Stimulated activated memory B cell treated with anti-CD40 and anti-IgM and Interleukin-4, amounts not matched to agents 10 μg/mL and 1 μg/mL and 100 μg/mL, for 72 hours (primary cell): Measurements from ENCODE around the gene FRRS1L.
A peak's percentile ranks its signal among the peaks of the same experiment; 100 is the strongest.

Experiments
- ATAC-seq: fragments of 150-1000 bp; cut with Tn5 transposase; 2 replicates; pipeline ENCODE4 v1.10.0; 2021
- H3K27ac Mint-ChIP-seq: one replicate; pipeline ENCODE4 v1.8.0; 2022; ENCODE audit warnings: mild to moderate bottlenecking, mixed read lengths
- H3K27me3 Mint-ChIP-seq: one replicate; pipeline ENCODE4 v1.8.0; 2022; ENCODE audit warnings: mixed read lengths
- H3K36me3 Mint-ChIP-seq: one replicate; pipeline ENCODE4 v1.8.0; 2022; ENCODE audit warnings: mixed read lengths
- H3K4me1 Mint-ChIP-seq: one replicate; pipeline ENCODE4 v1.8.0; 2022; ENCODE audit warnings: mixed read lengths
- H3K4me3 Mint-ChIP-seq: one replicate; pipeline ENCODE4 v1.8.0; 2022; ENCODE audit warnings: mild to moderate bottlenecking, moderate library complexity, mixed read lengths
- H3K9me3 Mint-ChIP-seq: one replicate; pipeline ENCODE4 v1.8.0; 2022; ENCODE audit warnings: mixed read lengths

Gene FRRS1L

DNA sequence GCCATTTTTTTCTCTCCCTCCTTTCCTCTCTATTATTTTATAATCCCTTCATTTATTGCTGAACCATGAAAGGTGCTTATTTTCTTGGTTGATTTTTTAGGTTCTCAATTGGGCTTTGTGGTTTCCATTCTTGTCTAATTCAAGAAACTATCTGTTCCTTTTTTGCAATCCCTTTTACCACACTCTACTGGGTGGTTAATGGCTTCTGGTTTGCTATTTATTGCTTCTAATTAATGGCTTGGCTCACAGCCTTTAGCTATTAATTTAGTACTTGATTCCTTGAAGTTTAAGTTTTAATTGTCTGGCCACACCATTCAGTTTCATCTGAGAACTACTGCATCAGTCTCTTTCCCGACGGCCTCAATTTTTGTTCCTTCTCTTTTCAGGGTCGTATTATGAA lies 5.6 kb downstream of the FRRS1L start:
- Mint-ChIP-seq H3K4me3 (no peak overlapping the region), H3K27me3 (peaks cover 40% of the 10 kb centered on the region)
- ATAC-seq: no peak

DNA sequence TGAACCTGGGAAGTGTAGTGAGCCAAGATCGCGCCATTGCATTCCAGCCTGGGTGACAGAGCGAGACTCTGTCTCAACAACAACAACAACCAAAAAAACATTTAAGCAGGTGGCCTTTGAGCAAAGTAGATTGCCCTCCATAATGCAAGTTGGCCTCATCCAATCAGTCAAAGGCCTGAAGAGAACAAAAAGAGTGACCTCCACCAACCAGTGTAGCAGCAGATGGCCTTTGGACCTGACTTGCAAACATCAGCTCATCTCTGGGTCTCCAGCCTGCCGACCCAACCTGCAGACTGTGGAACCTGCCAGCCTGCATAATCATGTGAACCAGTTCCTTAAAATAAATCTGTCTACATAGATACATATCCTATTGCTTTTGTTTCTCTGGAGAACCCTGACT lies 7.5 kb downstream of the FRRS1L start:
- Mint-ChIP-seq H3K9me3 (peaks cover under 1% of the 10 kb centered on the region), H3K4me3 (no peak overlapping the region), H3K36me3 (no peaks in the 10 kb centered on the region), H3K27ac (no peak overlapping the region), H3K27me3 (peaks cover 42% of the 10 kb centered on the region), H3K4me1 (peaks cover 7% of the 10 kb centered on the region)
- no peak for ATAC-seq

More for the DNA sequence above, 5.6 kb downstream of the FRRS1L start:
- H3K27ac Mint-ChIP-seq: no peak overlapping the region
- peaks cover 7% of the 10 kb centered on the region for H3K4me1 Mint-ChIP-seq
- no peaks in the 10 kb centered on the region for H3K36me3 Mint-ChIP-seq
- no peaks in the 10 kb centered on the region for H3K9me3 Mint-ChIP-seq

DNA sequence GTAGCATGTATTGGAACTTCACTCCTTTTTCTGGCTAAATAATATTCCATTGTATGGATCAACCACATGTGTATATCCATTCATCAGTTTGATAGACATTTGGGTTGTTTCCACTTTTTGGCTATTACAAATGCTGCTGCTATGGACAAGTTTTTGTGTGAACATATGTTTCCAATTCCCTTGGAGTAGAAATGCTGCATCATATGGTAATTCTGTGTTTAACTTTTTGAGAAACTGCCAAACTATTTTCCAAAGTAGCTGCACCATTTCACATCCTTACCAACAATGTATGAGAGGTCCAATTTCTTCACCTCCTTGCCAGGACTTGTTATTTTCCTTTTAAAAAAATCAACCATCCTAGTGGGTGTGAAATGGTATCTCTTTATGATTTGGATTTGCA lies 8.4 kb downstream of the FRRS1L start:
- H3K36me3 Mint-ChIP-seq: no peaks in the 10 kb centered on the region
- H3K27me3 Mint-ChIP-seq: peaks cover 35% of the 10 kb centered on the region
- no peaks in the 10 kb centered on the region for H3K4me1 Mint-ChIP-seq
- no peak overlapping the region for H3K27ac Mint-ChIP-seq
- H3K4me3 Mint-ChIP-seq: no peak overlapping the region
- peaks cover 10% of the 10 kb centered on the region for H3K9me3 Mint-ChIP-seq
- no peak for ATAC-seq

DNA sequence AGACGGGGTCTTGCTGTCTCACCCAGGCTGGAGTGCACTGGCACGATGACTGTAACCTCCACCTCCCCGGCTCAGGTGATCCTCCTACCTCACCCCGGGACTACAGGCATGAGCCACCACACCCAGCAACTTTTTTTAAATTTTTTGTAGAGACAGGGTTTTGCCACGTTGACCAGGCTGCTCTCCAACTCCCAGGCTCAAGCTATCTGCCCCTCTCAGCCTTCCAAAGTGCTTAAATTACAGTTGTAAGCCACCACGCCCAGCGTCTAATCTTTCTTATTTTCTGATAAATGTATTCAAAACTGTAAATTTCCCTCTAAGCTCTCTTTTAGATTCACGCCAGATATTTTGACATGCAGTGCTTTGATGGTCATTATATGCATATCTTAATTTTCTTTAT lies 10.3 kb downstream of the FRRS1L start:
- Mint-ChIP-seq H3K27ac (no peak overlapping the region), H3K4me3 (no peak overlapping the region), H3K9me3 (peaks cover 13% of the 10 kb centered on the region), H3K36me3 (no peaks in the 10 kb centered on the region), H3K27me3 (peaks cover 32% of the 10 kb centered on the region), H3K4me1 (no peaks in the 10 kb centered on the region)
- ATAC-seq: no peak

DNA sequence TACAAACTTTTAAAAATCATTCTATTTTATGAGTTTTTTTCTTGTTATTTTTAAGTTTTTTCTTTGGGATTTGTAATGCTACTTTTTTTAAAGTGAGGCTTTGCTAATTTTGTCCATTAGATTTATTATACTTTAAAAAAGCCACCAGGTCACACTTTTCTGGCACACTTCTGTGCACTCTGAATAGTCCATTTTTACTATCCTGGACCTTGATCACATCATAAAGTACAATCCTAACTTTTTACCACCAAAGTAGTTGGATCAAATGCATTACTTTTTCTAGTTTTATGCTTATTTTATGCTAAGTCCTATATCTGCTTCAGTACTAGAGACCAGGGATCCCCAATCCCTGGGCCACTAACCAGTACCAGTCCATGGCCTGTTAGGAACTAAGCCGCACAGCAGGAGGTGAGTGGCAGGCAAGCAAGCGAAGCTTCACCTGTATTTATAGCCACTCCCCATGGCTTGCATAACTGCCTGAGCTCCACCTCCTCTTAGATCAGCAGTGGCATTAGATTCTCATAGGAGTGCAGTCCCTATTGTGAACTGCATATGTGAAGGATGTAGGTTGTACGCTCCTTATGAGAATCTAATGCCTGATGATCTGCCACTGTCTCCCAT lies 16.0 kb downstream of the FRRS1L start:
- Mint-ChIP-seq H3K9me3 (peaks cover 14% of the 10 kb centered on the region), H3K4me3 (no peak overlapping the region), H3K4me1 (no peaks in the 10 kb centered on the region), H3K27ac (no peak overlapping the region), H3K36me3 (no peaks in the 10 kb centered on the region), H3K27me3 (peaks cover 9% of the 10 kb centered on the region)
- no peak for ATAC-seq

DNA sequence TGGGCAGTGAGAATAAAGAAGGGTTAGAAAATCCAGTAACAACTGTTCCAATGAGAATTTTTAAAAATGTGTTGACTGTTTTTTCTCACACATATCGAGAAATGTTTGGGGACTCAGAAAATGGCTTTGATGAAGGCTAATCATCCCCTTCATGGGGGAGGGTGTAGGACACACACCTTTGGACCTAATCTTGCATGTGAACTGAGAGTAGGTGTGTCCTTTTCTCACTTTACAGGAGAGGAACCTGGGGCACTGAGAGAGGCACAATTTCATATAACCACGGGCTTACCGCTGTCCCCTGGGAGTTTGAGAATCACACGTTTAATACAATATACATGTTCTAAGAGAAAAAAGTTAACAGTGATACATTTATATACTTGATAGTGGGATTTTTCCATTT lies 17.3 kb downstream of the FRRS1L start:
- H3K27ac Mint-ChIP-seq: no peak overlapping the region

DNA sequence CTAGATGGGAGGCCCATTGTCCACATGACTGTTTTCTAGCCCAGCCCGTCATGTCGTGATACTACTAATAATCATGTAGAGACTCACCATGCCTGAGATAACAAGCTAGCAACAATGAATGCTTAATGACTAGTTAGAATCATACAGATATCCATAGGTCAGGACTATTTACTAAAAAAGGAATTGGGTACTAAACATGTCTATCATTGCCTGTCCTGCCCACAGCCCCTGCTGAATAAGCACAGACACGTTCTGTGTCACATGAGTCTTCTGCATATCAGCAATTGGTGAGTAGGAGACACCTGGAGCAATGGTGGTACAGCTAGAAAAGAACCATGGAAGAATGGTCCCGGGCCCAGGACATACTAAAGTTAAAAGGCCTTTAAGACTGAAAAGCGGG lies 18.0 kb downstream of the FRRS1L start:
- Mint-ChIP-seq H3K27me3 (peaks cover 27% of the 10 kb centered on the region), H3K9me3 (peaks cover 8% of the 10 kb centered on the region), H3K36me3 (no peaks in the 10 kb centered on the region), H3K27ac (no peak overlapping the region), H3K4me1 (peaks cover 2% of the 10 kb centered on the region), H3K4me3 (no peak overlapping the region)
- no peak for ATAC-seq

More for the DNA sequence above, 17.3 kb downstream of the FRRS1L start:
- ATAC-seq: no peak
- Mint-ChIP-seq H3K4me3 (no peak overlapping the region), H3K36me3 (no peaks in the 10 kb centered on the region), H3K4me1 (no peaks in the 10 kb centered on the region), H3K27me3 (peaks cover 21% of the 10 kb centered on the region), H3K9me3 (peaks cover 14% of the 10 kb centered on the region)

DNA sequence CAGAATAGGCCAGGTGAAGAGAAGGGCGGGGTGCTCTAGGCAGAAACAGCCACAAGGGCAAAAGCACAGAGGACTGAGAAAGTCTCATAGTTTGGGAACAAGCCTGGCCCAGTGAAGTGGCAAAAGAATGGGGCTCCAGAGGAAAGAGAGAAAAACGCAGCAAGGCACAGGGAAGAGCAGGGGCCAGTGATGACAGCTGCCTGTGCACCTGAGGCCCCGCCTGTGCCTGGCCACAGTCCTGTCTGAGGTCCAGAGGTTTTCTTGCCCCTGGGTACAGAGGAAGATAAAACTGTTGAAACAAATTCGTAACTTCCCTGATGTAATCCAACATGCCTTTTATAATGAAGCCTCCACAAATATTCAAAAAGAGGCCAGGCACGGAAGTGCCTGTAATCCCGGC lies 22.0 kb downstream of the FRRS1L start:
- Mint-ChIP-seq H3K27me3 (peaks cover 31% of the 10 kb centered on the region), H3K27ac (no peak overlapping the region), H3K4me3 (no peak overlapping the region), H3K9me3 (no peaks in the 10 kb centered on the region), H3K36me3 (no peaks in the 10 kb centered on the region), H3K4me1 (peaks cover 5% of the 10 kb centered on the region)
- ATAC-seq: no peak

DNA sequence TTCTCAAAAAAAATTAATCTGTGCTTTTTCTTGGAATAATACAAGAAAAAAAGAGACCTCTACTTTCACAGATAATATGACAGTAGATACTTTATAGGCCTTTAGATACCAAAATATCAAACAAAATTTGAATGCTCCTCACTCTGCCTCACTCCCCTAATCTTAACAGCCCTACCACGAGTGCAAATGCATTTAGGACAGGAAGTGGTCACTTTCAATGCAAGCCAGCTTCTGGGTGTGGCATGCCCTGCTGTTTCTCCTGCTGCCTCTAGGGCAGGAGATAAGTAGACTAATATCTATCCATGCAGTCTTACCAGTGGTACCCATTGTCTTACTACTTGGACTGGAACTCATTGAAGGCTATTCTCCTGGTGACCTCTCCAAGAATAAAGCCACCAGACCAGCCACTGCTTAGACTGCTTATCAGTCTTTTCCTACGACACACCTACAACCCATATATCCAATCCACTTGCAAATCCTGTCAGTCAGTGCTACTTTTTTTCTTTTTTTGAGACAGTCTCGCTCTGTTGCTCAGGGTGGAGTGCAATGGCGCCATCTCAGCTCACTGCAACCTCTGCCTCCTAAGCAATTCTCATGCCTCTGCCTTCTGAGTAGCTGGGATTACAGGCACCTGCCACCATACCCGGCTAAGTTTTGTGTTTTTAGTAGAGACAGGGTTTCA lies 23.0 kb downstream of the FRRS1L start:
- no peaks in the 10 kb centered on the region for H3K36me3 Mint-ChIP-seq
- H3K4me1 Mint-ChIP-seq: peaks cover 5% of the 10 kb centered on the region
- no peak overlapping the region for H3K4me3 Mint-ChIP-seq
- H3K27ac Mint-ChIP-seq: no peak overlapping the region
- peaks cover 31% of the 10 kb centered on the region for H3K27me3 Mint-ChIP-seq
- peak; percentile 67 for ATAC-seq
- no peaks in the 10 kb centered on the region for H3K9me3 Mint-ChIP-seq

DNA sequence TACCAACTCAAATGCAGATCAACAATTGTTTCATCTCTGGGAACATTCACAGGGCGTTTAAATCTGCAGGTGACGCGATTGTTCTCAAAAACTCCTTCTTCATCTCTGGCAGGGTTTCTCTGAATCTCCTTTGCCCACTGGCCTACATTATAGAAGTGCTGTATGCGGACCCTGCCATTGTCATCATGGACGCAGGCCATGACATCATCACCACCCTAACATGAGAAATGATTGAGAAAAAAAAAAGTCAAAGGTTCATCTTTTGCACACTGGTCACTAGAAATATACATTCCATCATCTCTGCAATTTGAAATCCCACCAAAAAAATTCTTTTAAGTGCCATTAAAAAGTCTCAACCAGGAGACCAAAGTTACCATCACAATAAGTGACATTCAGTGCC lies 25.7 kb downstream of the FRRS1L start:
- Mint-ChIP-seq H3K4me1 (peaks cover 5% of the 10 kb centered on the region), H3K36me3 (no peaks in the 10 kb centered on the region), H3K27me3 (peaks cover 22% of the 10 kb centered on the region), H3K9me3 (no peaks in the 10 kb centered on the region), H3K4me3 (no peak overlapping the region), H3K27ac (no peak overlapping the region)
- no peak for ATAC-seq

DNA sequence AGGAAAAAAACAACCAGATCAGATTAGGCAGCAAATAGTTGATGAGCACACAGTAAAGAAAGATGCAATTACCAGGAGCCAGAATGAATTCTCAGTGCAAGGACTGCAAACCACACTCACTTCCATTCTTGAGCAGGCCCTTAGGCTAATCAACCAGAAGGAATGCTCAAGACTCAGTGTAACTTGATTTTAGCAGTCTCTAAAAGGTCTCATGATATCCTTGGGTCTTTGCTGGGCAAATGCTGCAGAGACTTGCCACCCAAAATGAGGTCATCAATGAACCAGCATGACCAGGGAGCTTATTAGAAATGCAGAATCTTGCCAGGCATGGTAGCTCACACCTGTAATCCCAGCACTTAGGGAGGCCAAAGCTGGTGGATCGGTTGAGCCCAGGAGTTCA lies 27.2 kb downstream of the FRRS1L start:
- Mint-ChIP-seq H3K27me3 (peaks cover 12% of the 10 kb centered on the region), H3K27ac (no peak overlapping the region), H3K4me3 (no peak overlapping the region), H3K36me3 (no peaks in the 10 kb centered on the region), H3K4me1 (peaks cover 5% of the 10 kb centered on the region), H3K9me3 (no peaks in the 10 kb centered on the region)
- no peak for ATAC-seq

DNA sequence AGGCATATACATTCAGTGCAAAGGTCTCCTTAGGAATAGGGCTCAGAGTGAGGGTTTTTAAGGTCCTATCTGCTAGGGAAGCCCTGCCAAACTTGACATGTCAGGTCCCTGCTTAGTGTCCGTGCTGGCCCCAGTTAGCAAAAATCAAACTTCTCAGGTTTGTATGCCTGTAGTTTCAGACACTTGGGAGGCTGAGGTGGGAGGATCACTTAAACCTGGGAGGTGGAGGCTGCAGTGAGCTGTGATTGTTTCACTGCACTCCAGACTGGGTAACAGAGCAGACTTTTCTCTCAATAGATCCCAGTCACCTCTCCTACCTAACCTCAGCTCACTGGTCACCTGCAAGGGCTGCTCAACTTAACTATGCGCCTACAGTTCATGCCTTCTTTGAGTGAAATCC lies 28.6 kb downstream of the FRRS1L start:
- Mint-ChIP-seq H3K9me3 (no peaks in the 10 kb centered on the region), H3K36me3 (no peaks in the 10 kb centered on the region), H3K27ac (no peak overlapping the region), H3K4me1 (no peaks in the 10 kb centered on the region), H3K4me3 (no peak overlapping the region), H3K27me3 (no peaks in the 10 kb centered on the region)
- ATAC-seq: no peak

DNA sequence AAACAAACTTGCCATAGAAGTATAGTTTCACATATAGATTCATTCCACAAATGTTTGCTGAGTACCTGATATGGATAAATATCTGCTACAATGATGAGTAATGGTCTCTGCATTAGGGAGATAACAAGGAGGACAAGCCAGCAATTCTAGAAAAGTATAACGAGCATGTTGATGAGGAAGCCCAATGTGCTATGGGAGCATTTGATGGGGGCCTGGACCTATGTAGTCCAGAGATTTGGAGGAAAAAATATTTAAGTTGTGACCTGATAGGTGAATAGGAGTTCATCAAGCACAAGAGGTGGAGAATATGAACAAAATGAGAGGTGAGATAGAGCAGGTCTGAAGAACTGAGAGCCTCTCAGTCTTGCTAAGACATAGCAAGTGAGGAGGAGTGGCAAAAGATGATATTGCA lies 32.9 kb downstream of the FRRS1L start:
- H3K4me1 Mint-ChIP-seq: no peaks in the 10 kb centered on the region
- H3K27me3 Mint-ChIP-seq: no peaks in the 10 kb centered on the region
- H3K36me3 Mint-ChIP-seq: no peaks in the 10 kb centered on the region
- no peaks in the 10 kb centered on the region for H3K9me3 Mint-ChIP-seq
- H3K4me3 Mint-ChIP-seq: no peak overlapping the region
- no peak overlapping the region for H3K27ac Mint-ChIP-seq
- ATAC-seq: no peak

DNA sequence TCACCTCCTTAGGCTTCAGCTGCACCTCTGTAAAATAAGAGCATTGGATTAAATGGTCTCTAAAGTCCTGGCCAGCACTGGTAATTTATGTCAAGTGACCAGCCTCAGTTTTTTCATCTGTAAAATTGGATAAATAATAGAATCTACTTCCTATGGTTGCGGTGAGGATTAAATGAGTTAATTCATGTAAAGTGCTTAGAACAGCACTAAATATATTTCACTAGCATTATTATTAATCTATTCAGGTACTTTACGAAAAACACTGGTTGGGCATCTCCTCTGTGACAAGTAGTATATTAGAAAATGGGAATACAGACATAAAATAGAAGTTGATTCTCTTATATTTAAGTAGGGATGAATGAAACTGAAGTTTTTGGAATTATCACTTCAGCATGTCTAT lies 33.5 kb downstream of the FRRS1L start:
- H3K4me3 Mint-ChIP-seq: no peak overlapping the region
- ATAC-seq: no peak
- H3K27me3 Mint-ChIP-seq: no peaks in the 10 kb centered on the region
- H3K27ac Mint-ChIP-seq: no peak overlapping the region
- no peaks in the 10 kb centered on the region for H3K36me3 Mint-ChIP-seq
- no peaks in the 10 kb centered on the region for H3K4me1 Mint-ChIP-seq
- H3K9me3 Mint-ChIP-seq: no peaks in the 10 kb centered on the region

DNA sequence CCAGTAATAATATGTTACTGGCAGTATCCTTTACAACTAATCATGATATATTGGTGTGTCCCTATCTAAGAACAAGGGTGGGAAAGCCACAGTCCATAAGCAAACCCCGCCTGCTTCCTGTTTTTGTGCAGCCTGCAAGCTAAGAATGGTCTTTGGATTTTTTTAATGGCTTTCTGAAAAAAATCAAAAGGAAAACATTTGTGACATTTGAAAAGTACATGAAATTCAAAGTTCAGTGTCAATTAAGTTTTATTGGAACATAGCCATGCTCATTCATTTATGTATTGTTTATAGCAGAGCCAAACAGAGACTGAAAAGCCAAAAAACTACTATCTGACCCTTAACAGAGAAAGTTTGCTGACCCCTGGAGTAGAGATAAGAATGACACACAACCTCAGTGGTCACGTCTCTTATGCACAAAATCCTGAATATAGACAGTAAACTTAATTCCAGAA lies 34.5 kb downstream of the FRRS1L start:
- Mint-ChIP-seq H3K4me3 (no peak overlapping the region), H3K4me1 (no peaks in the 10 kb centered on the region), H3K27me3 (no peaks in the 10 kb centered on the region), H3K9me3 (no peaks in the 10 kb centered on the region), H3K27ac (no peak overlapping the region), H3K36me3 (no peaks in the 10 kb centered on the region)
- no peak for ATAC-seq

DNA sequence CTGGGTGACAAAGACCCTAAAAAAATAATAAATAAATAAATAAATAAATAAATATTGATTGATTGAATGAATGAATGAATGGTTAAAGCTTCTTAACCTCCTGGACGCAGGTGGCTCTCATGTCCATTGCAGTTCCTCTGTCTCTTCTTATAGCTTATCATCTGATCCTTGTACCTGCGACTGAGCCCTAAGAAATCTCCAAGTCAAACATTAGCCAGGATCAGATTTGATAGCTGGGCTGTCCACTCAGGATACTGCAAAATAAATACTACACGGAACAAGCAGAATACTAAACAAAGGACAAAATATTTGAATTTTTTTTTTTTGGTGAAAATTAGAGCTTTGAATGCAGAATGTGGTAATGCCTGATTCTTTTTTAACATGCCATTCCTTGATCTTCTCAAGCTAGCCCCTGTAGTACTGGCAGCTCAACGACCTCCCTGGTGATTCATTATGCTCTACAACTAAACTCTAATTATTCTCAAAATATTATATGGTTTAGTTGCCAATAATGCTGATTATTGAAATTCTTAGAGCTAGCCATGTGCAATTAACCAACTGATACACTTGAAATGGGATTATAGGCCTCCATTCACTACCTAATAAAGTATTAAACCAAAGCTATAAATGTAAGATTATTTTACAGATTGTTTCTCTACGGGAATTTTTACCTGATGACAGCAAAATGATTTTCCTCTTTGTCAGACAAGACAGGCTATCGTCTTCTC lies 37.4 kb downstream of the FRRS1L start:
- Mint-ChIP-seq H3K27me3 (no peaks in the 10 kb centered on the region), H3K4me3 (no peak overlapping the region), H3K36me3 (no peaks in the 10 kb centered on the region), H3K27ac (no peak overlapping the region), H3K9me3 (no peaks in the 10 kb centered on the region), H3K4me1 (no peaks in the 10 kb centered on the region)
- no peak for ATAC-seq
